Effector memory CD4-positive, alpha-beta T cell (primary cell): ENCODE measurements around the gene SLCO4C1.
A peak's percentile ranks its signal among the peaks of the same experiment; 100 is the strongest.

Experiments used
- DNase-seq, 3 donors: peaks; one replicate each; pipeline ENCODE4 v3.0.0-alpha.2; 2020
- H3K27ac ChIP-seq: 2 replicates; pipeline ENCODE4 v1.7.0; 2013; ENCODE audit warnings: mild to moderate bottlenecking, low read length, moderate library complexity; ENCODE audit not compliant: insufficient read depth, poor library complexity, severe bottlenecking
- H3K27me3 ChIP-seq: replicated peaks from 2 replicates; pipeline ENCODE4 v1.7.0; 2013; ENCODE audit warnings: mild to moderate bottlenecking, low read length; ENCODE audit not compliant: insufficient read depth, control insufficient read depth, poor library complexity, severe bottlenecking
- H3K36me3 ChIP-seq: 2 replicates; pipeline ENCODE4 v1.7.0; 2013; ENCODE audit warnings: mild to moderate bottlenecking, low read length, moderate library complexity; ENCODE audit not compliant: control insufficient read depth, insufficient read depth
- H3K4me1 ChIP-seq: 2 replicates; pipeline ENCODE4 v1.7.0; 2013; ENCODE audit warnings: low read length, mild to moderate bottlenecking; ENCODE audit not compliant: control insufficient read depth, insufficient read depth, poor library complexity, severe bottlenecking
- H3K4me3 ChIP-seq: 2 replicates; pipeline ENCODE4 v1.7.0; 2013; ENCODE audit warnings: low read length, low read depth, mild to moderate bottlenecking; ENCODE audit not compliant: insufficient read depth, poor library complexity, severe bottlenecking
- H3K9me3 ChIP-seq: 2 replicates; pipeline ENCODE4 v1.7.0; 2013; ENCODE audit warnings: mild to moderate bottlenecking, low read length, moderate library complexity; ENCODE audit not compliant: control insufficient read depth

Gene SLCO4C1

GRCh38 chr5:102306121-102306520 is 10.0 kb upstream of the SLCO4C1 start:
- Histone ChIP-seq H3K4me3 (no peak overlapping the region), H3K9me3 (no peaks in the 10 kb centered on the region), H3K27me3 (no peaks in the 10 kb centered on the region), H3K27ac (no peak overlapping the region), H3K36me3 (no peaks in the 10 kb centered on the region), H3K4me1 (no peaks in the 10 kb centered on the region)
- DNase-seq = no peak

- Histone ChIP-seq H3K9me3 (no peaks in the 10 kb centered on the region), H3K4me3 (peak overlapping the region; percentile 63), H3K27me3 (no peaks in the 10 kb centered on the region), H3K27ac (no peak overlapping the region), H3K36me3 (no peaks in the 10 kb centered on the region), H3K4me1 (peaks cover 6% of the 10 kb centered on the region)
- no peak for DNase-seq
These were observed 428 bp downstream of the SLCO4C1 start for GRCh38 chr5:102295534-102296177.

DNA sequence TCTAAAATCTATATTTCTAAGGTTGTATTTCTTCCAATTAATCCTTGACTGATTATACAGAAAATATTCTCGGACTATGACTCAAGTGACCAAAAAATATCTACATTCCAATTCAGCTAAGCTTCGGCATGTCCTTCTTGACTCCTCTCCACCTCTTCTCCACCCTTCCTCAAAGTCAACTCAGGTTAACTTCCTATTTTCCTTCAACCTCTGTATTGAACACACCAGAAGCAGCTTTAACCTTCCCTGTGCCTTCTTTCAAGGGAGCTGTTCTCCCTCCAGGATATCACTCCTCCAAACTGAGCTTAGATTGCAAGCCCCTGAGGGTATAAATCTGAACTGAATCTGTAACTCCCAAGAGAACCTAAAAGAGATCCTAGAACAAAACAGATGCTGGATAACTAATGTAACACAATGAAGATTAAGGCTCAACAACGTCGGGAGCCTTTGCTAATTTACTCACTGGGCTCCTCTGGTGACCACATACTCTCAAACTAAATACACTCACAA is 1.1 kb downstream of the SLCO4C1 start:
- H3K9me3 ChIP-seq = no peaks in the 10 kb centered on the region
- H3K36me3 ChIP-seq = no peaks in the 10 kb centered on the region
- H3K27me3 ChIP-seq = no peaks in the 10 kb centered on the region
- no peak for DNase-seq
- peaks cover 6% of the 10 kb centered on the region for H3K4me1 ChIP-seq
- no peak overlapping the region for H3K27ac ChIP-seq
- no peak overlapping the region for H3K4me3 ChIP-seq

DNA sequence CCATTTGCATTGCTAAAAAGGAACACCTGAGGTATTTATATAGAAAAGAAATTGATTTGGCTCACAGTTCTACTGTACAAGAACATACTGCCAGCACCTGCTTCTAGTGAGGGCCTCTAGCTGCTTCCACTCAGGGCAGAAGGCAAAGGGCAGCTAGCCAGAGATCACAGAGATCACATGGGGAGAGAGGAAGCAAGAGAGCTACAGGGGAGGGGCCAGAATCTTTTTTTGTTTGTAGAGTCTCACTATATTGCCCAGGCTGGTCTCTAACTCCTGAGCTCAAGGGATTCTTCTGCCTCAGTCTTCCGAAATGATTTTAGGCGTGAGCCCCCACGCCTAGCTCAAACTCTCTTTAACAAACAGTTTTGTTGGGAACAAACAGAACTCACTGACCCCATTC is 6.1 kb downstream of the SLCO4C1 start:
- Histone ChIP-seq H3K36me3 (no peaks in the 10 kb centered on the region), H3K27ac (no peak overlapping the region), H3K9me3 (no peaks in the 10 kb centered on the region), H3K27me3 (no peaks in the 10 kb centered on the region), H3K4me3 (no peak overlapping the region), H3K4me1 (no peaks in the 10 kb centered on the region)
- DNase-seq = no peak

GRCh38 chr5:102289251-102289899 is 6.7 kb downstream of the SLCO4C1 start:
- no peak overlapping the region for H3K4me3 ChIP-seq
- no peak for DNase-seq
- no peaks in the 10 kb centered on the region for H3K4me1 ChIP-seq
- no peaks in the 10 kb centered on the region for H3K36me3 ChIP-seq
- no peaks in the 10 kb centered on the region for H3K9me3 ChIP-seq
- no peaks in the 10 kb centered on the region for H3K27me3 ChIP-seq
- no peak overlapping the region for H3K27ac ChIP-seq

- no peaks in the 10 kb centered on the region for H3K36me3 ChIP-seq
- H3K9me3 ChIP-seq = no peaks in the 10 kb centered on the region
- H3K4me1 ChIP-seq = no peaks in the 10 kb centered on the region
- H3K27me3 ChIP-seq = no peaks in the 10 kb centered on the region
- H3K4me3 ChIP-seq = no peak overlapping the region
- no peak overlapping the region for H3K27ac ChIP-seq
- DNase-seq = no peak
These were observed 7.5 kb downstream of the SLCO4C1 start for GRCh38 chr5:102288630-102289029.

DNA sequence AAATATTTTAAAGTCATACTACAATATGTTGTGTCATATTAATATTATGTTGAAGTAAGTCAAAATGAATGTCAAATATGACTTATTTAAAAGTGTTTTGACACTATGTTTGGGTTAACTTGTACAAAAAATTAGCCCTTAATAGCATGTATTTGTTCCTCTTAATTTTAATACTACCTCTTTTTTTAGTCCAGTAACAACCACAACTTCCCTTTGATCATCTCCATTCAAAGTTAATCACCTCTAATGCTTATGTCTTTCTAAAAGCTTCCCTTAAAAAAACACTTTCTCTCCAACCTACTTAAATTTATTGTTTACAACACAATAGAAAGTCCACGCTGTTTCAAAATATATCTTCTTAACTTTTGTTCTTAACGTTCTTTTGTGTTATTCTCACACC is 9.6 kb downstream of the SLCO4C1 start:
- Histone ChIP-seq H3K4me1 (no peaks in the 10 kb centered on the region), H3K36me3 (no peaks in the 10 kb centered on the region), H3K27me3 (no peaks in the 10 kb centered on the region), H3K4me3 (no peak overlapping the region), H3K9me3 (no peaks in the 10 kb centered on the region), H3K27ac (no peak overlapping the region)
- no peak for DNase-seq

GRCh38 chr5:102283102-102283797 is 12.8 kb downstream of the SLCO4C1 start:
- Histone ChIP-seq H3K27ac (no peak overlapping the region), H3K27me3 (no peaks in the 10 kb centered on the region), H3K9me3 (no peaks in the 10 kb centered on the region), H3K36me3 (no peaks in the 10 kb centered on the region), H3K4me3 (no peak overlapping the region), H3K4me1 (no peaks in the 10 kb centered on the region)
- DNase-seq = no peak

DNA sequence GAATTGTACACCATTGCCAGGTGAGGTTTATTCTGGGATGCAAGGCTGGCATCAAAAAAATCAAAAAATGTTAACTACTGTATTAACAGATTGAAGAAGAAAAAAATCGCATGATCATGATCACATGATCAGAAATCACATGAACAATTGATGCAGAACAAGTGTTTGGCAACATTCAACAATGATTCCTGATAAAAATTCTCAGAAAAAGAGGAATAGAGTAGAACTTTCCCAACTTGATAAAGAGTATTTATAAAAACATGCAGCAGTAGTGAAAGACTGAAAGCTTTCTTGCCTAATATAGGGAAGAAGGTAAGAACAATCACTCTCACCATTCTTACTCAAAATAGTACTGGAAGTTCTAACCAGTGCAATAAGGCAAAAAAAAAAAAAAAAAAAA is 16.4 kb downstream of the SLCO4C1 start:
- H3K9me3 ChIP-seq = no peaks in the 10 kb centered on the region
- H3K4me1 ChIP-seq = no peaks in the 10 kb centered on the region
- no peak overlapping the region for H3K4me3 ChIP-seq
- H3K27ac ChIP-seq = no peak overlapping the region
- H3K36me3 ChIP-seq = no peaks in the 10 kb centered on the region
- H3K27me3 ChIP-seq = no peaks in the 10 kb centered on the region
- DNase-seq = no peak

- Histone ChIP-seq H3K4me1 (no peaks in the 10 kb centered on the region), H3K4me3 (no peak overlapping the region), H3K27ac (no peak overlapping the region), H3K27me3 (no peaks in the 10 kb centered on the region), H3K36me3 (no peaks in the 10 kb centered on the region), H3K9me3 (no peaks in the 10 kb centered on the region)
- DNase-seq = no peak
These were observed 17.9 kb downstream of the SLCO4C1 start for GRCh38 chr5:102278231-102278630.
